IMR-90 (cell line): ENCODE data around the gene NR2F1. TPM values are rescaled to one million over a fixed set of nuclear protein-coding genes. Genes with fewer than 3 reads are reported as not detected.

ENCODE experiments used
- ATAC-seq: fragments of 200-7000 bp; cut with Tn5 transposase; 2 replicates; pipeline ENCODE4 v1.9.1; 2020; ENCODE audit warnings: low read depth, mild to moderate bottlenecking, moderate library complexity
- BruUV-seq: library from RNA; stranded (reverse); fragments of 400-500 nt; replicated peaks from 2 replicates; lab custom pipeline; 2021; lab: Mats Ljungman, UMichigan
- CTCF ChIA-PET: fragments of 300-600 bp; formaldehyde crosslinking; extraction: SDS; loops from one replicate; lab custom pipeline; 2021; ENCODE audit warnings: antibody characterized with exemption; lab: Yijun Ruan, JAX
- POLR2A ChIA-PET: fragments of 300-600 bp; sonication (Branson Sonifier 250); formaldehyde crosslinking; loops from one replicate; lab custom pipeline; 2022; ENCODE audit warnings: antibody characterized with exemption; ENCODE audit not compliant: unreplicated experiment; lab: Charles Lee
- DNase-seq: peaks from one replicate; pipeline ENCODE4 v3.0.0; 2013
- H2AFZ ChIP-seq: replicated peaks from 2 replicates; pipeline ENCODE3; 2013; ENCODE audit warnings: low read length, mild to moderate bottlenecking; ENCODE audit not compliant: poor library complexity
- H2AK5ac ChIP-seq: 2 replicates; pipeline ENCODE4 v1.6.1; 2013; ENCODE audit warnings: low read depth, low read length, inconsistent platforms
- H2AK9ac ChIP-seq: replicated peaks from 2 replicates; pipeline ENCODE3; 2013; ENCODE audit warnings: mild to moderate bottlenecking, low read depth, low read length, moderate library complexity; ENCODE audit not compliant: poor library complexity
- H2BK120ac ChIP-seq: 2 replicates; pipeline ENCODE4 v1.6.1; 2013; ENCODE audit warnings: low read depth, low read length, inconsistent platforms
- H2BK15ac ChIP-seq: 3 replicates; pipeline ENCODE4 v1.6.1; 2013; ENCODE audit warnings: low read depth, low read length, inconsistent platforms
- H2BK20ac ChIP-seq: 2 replicates; pipeline ENCODE4 v1.6.1; 2013; ENCODE audit warnings: low read depth, mild to moderate bottlenecking, inconsistent platforms, low read length, moderate library complexity
- H2BK5ac ChIP-seq: 2 replicates; pipeline ENCODE4 v1.6.1; 2013; ENCODE audit warnings: mild to moderate bottlenecking, low read depth, low read length, inconsistent platforms; ENCODE audit not compliant: poor library complexity, severe bottlenecking
- H3K14ac ChIP-seq: replicated peaks from 2 replicates; pipeline ENCODE4 v1.6.1; 2013; ENCODE audit warnings: low read depth, low read length, inconsistent platforms
- H3K18ac ChIP-seq: 2 replicates; pipeline ENCODE4 v1.6.1; 2013; ENCODE audit warnings: low read depth, low read length, control low read depth
- H3K23ac ChIP-seq: 2 replicates; pipeline ENCODE4 v1.6.1; 2013; ENCODE audit warnings: low read depth, low read length, inconsistent platforms
- H3K27ac ChIP-seq: 2 replicates; pipeline ENCODE4 v1.5.1; 2013; ENCODE audit warnings: mild to moderate bottlenecking, control low read depth, low read length; ENCODE audit not compliant: insufficient read depth
- H3K27me3 ChIP-seq: 2 replicates; pipeline ENCODE4 v1.6.1; 2013; ENCODE audit warnings: low read length; ENCODE audit not compliant: control insufficient read depth, insufficient read depth
- H3K36me3 ChIP-seq: 2 replicates; pipeline ENCODE4 v1.6.1; 2013; ENCODE audit warnings: low read length, mixed read lengths; ENCODE audit not compliant: control insufficient read depth, insufficient read depth
- H3K4ac ChIP-seq: 2 replicates; pipeline ENCODE4 v1.6.1; 2013; ENCODE audit warnings: low read depth, low read length, inconsistent platforms
- H3K4me1 ChIP-seq: 2 replicates; pipeline ENCODE4 v1.6.1; 2013; ENCODE audit warnings: low read length, mixed read lengths; ENCODE audit not compliant: control insufficient read depth, insufficient read depth
- H3K4me2 ChIP-seq: 2 replicates; pipeline ENCODE4 v1.6.1; 2013; ENCODE audit warnings: low read depth, mild to moderate bottlenecking, control low read depth, low read length, moderate library complexity
- H3K4me3 ChIP-seq: 2 replicates; pipeline ENCODE4 v1.5.1; 2013; ENCODE audit warnings: low read depth, mild to moderate bottlenecking, control low read depth, low read length, moderate library complexity; ENCODE audit not compliant: insufficient read depth
- H3K56ac ChIP-seq: 2 replicates; pipeline ENCODE4 v1.6.1; 2013; ENCODE audit warnings: low read length, inconsistent platforms; ENCODE audit not compliant: insufficient read depth; ENCODE audit errors: extremely low read depth
- H3K79me1 ChIP-seq, 2 experiments: 2 replicates each; pipeline ENCODE4 v1.6.1; 2013; ENCODE audit warnings: low read length in 2 of 2, inconsistent platforms in 1 of 2, low read depth in 1 of 2
- H3K9ac ChIP-seq: 2 replicates; pipeline ENCODE4 v1.6.1; 2013; ENCODE audit warnings: low read depth, low read length, control low read depth
- H3K9me1 ChIP-seq: 2 replicates; pipeline ENCODE4 v1.6.1; 2013; ENCODE audit warnings: low read length, inconsistent platforms; ENCODE audit not compliant: insufficient read depth
- H3K9me3 ChIP-seq: 2 replicates; pipeline ENCODE4 v1.6.1; 2013; ENCODE audit warnings: low read length; ENCODE audit not compliant: control insufficient read depth, insufficient read depth
- H4K20me1 ChIP-seq: 2 replicates; pipeline ENCODE4 v1.6.1; 2013; ENCODE audit warnings: low read length, inconsistent platforms; ENCODE audit not compliant: insufficient read depth
- H4K5ac ChIP-seq: 2 replicates; pipeline ENCODE4 v1.6.1; 2013; ENCODE audit warnings: mild to moderate bottlenecking, low read depth, low read length, control low read depth
- H4K8ac ChIP-seq, 2 experiments: 2 replicates each; pipeline ENCODE4 v1.6.1; 2013; ENCODE audit warnings: low read depth in 2 of 2, low read length in 2 of 2, control low read depth in 1 of 2, inconsistent platforms in 1 of 2
- H4K91ac ChIP-seq: 2 replicates; pipeline ENCODE4 v1.6.1; 2013; ENCODE audit warnings: low read depth, low read length, inconsistent platforms; ENCODE audit not compliant: insufficient read depth
- BHLHE40 ChIP-seq: fragments of 150-350 bp; IDR thresholded peaks from 2 replicates; pipeline ENCODE4 v1.6.1; 2016; ENCODE audit warnings: mild to moderate bottlenecking, low read depth, low read length
- CEBPB ChIP-seq: IDR thresholded peaks from 2 replicates; pipeline ENCODE4 v1.6.1; 2012; ENCODE audit warnings: low read depth, low read length, improper control_type of control experiment
- CHD1 ChIP-seq: IDR thresholded peaks from 2 replicates; pipeline ENCODE4 v1.6.1; 2012; ENCODE audit warnings: low read depth, low read length, improper control_type of control experiment
- FOS ChIP-seq: fragments of 150-350 bp; IDR thresholded peaks from 2 replicates; pipeline ENCODE4 v1.6.1; 2016; ENCODE audit warnings: low read depth, low read length
- MAFK ChIP-seq: IDR thresholded peaks from 2 replicates; pipeline ENCODE4 v1.6.1; 2012; ENCODE audit warnings: low read depth, low read length, improper control_type of control experiment
- MAZ ChIP-seq: IDR thresholded peaks from 2 replicates; pipeline ENCODE4 v1.6.1; 2012; ENCODE audit warnings: low read depth, mild to moderate bottlenecking, low read length, improper control_type of control experiment, moderate library complexity, borderline replicate concordance
- NFE2L2 ChIP-seq: fragments of 150-350 bp; IDR thresholded peaks from 2 replicates; pipeline ENCODE4 v1.6.1; 2016; ENCODE audit warnings: low read depth, mild to moderate bottlenecking, low read length
- RAD21 ChIP-seq: IDR thresholded peaks from 2 replicates; pipeline ENCODE4 v1.6.1; 2012; ENCODE audit warnings: low read length, improper control_type of control experiment
- WGBS, 2 experiments: methylation state at CpG; one replicate each; pipeline versions ENCODE4 v1.1.5 to v1.1.7; 2013; ENCODE audit warnings: missing lambda C conversion rate in 2 of 2; ENCODE audit not compliant: insufficient read length in 1 of 2; ENCODE audit errors: extremely low coverage in 2 of 2; 5-methylcytosine and 5-hydroxymethylcytosine counted together
- dilution Hi-C: fragments of 300-500 bp; cut with HindIII; formaldehyde crosslinking; loops from one replicate; pipeline ENCODE4 v1.14.3; 2018; ENCODE audit warnings: low sequenced_read_pairs; ENCODE audit not compliant: unreplicated experiment
- in situ Hi-C: fragments of 300-500 bp; cut with MboI; formaldehyde crosslinking; loops from 3 replicates; pipeline ENCODE4 v1.14.3; 2019; ENCODE audit warnings: low sequenced_read_pairs, inconsistent platforms, mixed read lengths
- intact Hi-C: fragments of 100-400 bp; cut with micrococcal nuclease; formaldehyde crosslinking; loops from 2 replicates; pipeline ENCODE4 v1.10.0; 2022
- polyA plus RNA-seq, 3 experiments: library from polyadenylated mRNA; depleted of rRNA; stranded (reverse); fragments of >200 nt; gene quantifications; 2 replicates each; pipeline ENCODE4 v1.2.3, GENCODE V29; 2012; ENCODE audit warnings: low replicate concordance in 1 of 3
- total RNA-seq: library from RNA; depleted of rRNA; stranded (reverse); fragments of >200 nt; gene quantifications from 2 replicates; pipeline ENCODE4 v1.2.3, GENCODE V29; 2012

The NR2F1 gene
- total and polyA plus RNA-seq, 2 of the 4 experiments (the other 2 are of a cell fraction): 19.0 to 160 TPM

GRCh38 chr5:93576994-93577853 lies 5.8 kb upstream of the NR2F1 start:
- H3K14ac ChIP-seq: peak overlapping the region; percentile 90
- WGBS, 2 experiments: 20% methylated on average over 1 of the region's 9 CpGs; no CpG with 5 or more reads in 1 of the 2 experiments
- H3K56ac ChIP-seq: peak overlapping the region; percentile 68
- H3K4me2 ChIP-seq: peak overlapping the region; percentile 89
- H4K5ac ChIP-seq: peak overlapping the region; percentile 72
- BruUV-seq: no TSS peak
- dilution Hi-C loops (no loop called here), intact Hi-C loops (loop anchor here (5.0 kb wide), 1 partner anchor 740 kb away; no protein-coding TSS in a partner anchor), in situ Hi-C loops (loop anchor here (10.0 to 25.0 kb wide), 5 partner anchors 492 to 1265 kb away; no protein-coding TSS in a partner anchor)
- H2BK20ac ChIP-seq: peak overlapping the region; percentile 86
- no peaks in the 10 kb centered on the region for H3K27me3 ChIP-seq
- H3K79me1 ChIP-seq: peaks cover 21 to 59% of the 10 kb centered on the region in 2 experiments
- H3K36me3 ChIP-seq: peaks cover 8% of the 10 kb centered on the region
- peaks cover 16% of the 10 kb centered on the region for H3K4me1 ChIP-seq
- H3K9me1 ChIP-seq: no peaks in the 10 kb centered on the region
- peak overlapping the region; percentile 72 for H4K91ac ChIP-seq
- no peak overlapping the region for H3K4me3 ChIP-seq
- no peak for DNase-seq
- no peak for ATAC-seq
- H3K9ac ChIP-seq: peak overlapping the region; percentile 93
- CTCF ChIA-PET: no interaction called here
- H2BK15ac ChIP-seq: peak overlapping the region; percentile 97; the same call in 2 of the 3 replicates
- peak overlapping the region; percentile 95 to 100 for H4K8ac ChIP-seq
- H3K18ac ChIP-seq: peak overlapping the region; percentile 65
- peak overlapping the region; percentile 98 for H2BK120ac ChIP-seq
- peak overlapping the region; percentile 58 for H2AFZ ChIP-seq
- H2AK5ac ChIP-seq: peak overlapping the region; percentile 48
- H2AK9ac ChIP-seq: no peak overlapping the region
- no peak for TF ChIP-seq FOS
- no peak for TF ChIP-seq NFE2L2
- no peak for TF ChIP-seq MAFK
- TF ChIP-seq CHD1: no peak
- TF ChIP-seq CEBPB: no peak
- no peak for TF ChIP-seq MAZ
- no peak for TF ChIP-seq RAD21
- no peak for TF ChIP-seq BHLHE40
- H4K20me1 ChIP-seq: no peaks in the 10 kb centered on the region
- peak overlapping the region; percentile 98 for H3K23ac ChIP-seq
- H3K27ac ChIP-seq: peak overlapping the region; percentile 67; the same call in 1 of the 2 replicates
- no peaks in the 10 kb centered on the region for H3K9me3 ChIP-seq
- peak overlapping the region; percentile 98 for H3K4ac ChIP-seq
- peak overlapping the region; percentile 98 for H2BK5ac ChIP-seq
- POLR2A ChIA-PET: no interaction called here
